Measurements from ENCODE around the gene CEP192.

CEP192 gene

DNA sequence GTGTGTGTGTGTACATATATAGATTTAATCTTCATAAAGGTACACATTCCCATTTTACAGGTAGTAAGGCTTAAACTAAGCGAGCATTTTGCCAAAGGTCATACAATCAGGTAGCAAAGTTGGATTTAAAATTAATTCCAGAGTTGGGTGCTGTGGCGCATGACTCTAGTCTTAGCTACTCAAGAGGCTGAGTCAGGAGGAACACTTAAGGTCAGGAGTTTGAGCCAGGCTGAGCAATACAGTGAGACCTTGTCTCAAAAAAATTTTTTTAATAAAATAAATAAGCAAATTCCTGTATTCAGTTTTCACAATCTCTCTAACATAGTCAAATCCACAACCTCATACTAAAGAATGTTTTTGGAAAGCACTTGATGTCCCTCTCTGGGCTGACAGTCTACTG is 115.9 kb downstream of the CEP192 start:
- TF ChIP-seq SCRT2 (tag by site-specific recombination; IDR thresholded peaks at IDR 0.05) (no peak), MYNN (tag by site-specific recombination; IDR thresholded peaks at IDR 0.05; ENCODE audit: borderline replicate concordance) (no peak), KLF9 (tag by site-specific recombination; IDR thresholded peaks at IDR 0.05; ENCODE audit: low read depth) (no peak), MEIS1 (CRISPR knock-in tag; IDR thresholded peaks at IDR 0.05; ENCODE audit: borderline replicate concordance) (no peak), ZNF600 (tag by site-specific recombination; IDR thresholded peaks at IDR 0.05) (no peak), ZFP41 (tag by site-specific recombination; IDR thresholded peaks at IDR 0.05; ENCODE audit: borderline replicate concordance) (no peak), ZNF24 (tag by site-specific recombination; IDR thresholded peaks at IDR 0.05) (no peak), ZNF211 (tag by site-specific recombination; IDR thresholded peaks at IDR 0.05; ENCODE audit: low read depth) (no peak), BCL11B (tag by site-specific recombination; IDR thresholded peaks at IDR 0.05; ENCODE audit: low read depth) (no peak), ZNF571 (tag by site-specific recombination; IDR thresholded peaks at IDR 0.05) (no peak), ZNF596 (tag by site-specific recombination; IDR thresholded peaks at IDR 0.05) (no peak), ZBTB1 (tag by site-specific recombination; IDR thresholded peaks at IDR 0.05) (no peak), ZNF175 (tag by site-specific recombination; IDR thresholded peaks at IDR 0.05) (no peak), KLF1 (tag by site-specific recombination; IDR thresholded peaks at IDR 0.05) (no peak), ZNF324 (tag by site-specific recombination; IDR thresholded peaks at IDR 0.05) (no peak), MZF1 (tag by site-specific recombination; IDR thresholded peaks at IDR 0.05; ENCODE audit: borderline replicate concordance) (no peak)
- TF ChIP-seq, protein P1, sequence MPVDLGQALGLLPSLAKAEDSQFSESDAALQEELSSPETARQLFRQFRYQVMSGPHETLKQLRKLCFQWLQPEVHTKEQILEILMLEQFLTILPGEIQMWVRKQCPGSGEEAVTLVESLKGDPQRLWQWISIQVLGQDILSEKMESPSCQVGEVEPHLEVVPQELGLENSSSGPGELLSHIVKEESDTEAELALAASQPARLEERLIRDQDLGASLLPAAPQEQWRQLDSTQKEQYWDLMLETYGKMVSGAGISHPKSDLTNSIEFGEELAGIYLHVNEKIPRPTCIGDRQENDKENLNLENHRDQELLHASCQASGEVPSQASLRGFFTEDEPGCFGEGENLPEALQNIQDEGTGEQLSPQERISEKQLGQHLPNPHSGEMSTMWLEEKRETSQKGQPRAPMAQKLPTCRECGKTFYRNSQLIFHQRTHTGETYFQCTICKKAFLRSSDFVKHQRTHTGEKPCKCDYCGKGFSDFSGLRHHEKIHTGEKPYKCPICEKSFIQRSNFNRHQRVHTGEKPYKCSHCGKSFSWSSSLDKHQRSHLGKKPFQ (tag by site-specific recombination; IDR thresholded peaks at IDR 0.05): no peak
- TF ChIP-seq, protein P2, sequence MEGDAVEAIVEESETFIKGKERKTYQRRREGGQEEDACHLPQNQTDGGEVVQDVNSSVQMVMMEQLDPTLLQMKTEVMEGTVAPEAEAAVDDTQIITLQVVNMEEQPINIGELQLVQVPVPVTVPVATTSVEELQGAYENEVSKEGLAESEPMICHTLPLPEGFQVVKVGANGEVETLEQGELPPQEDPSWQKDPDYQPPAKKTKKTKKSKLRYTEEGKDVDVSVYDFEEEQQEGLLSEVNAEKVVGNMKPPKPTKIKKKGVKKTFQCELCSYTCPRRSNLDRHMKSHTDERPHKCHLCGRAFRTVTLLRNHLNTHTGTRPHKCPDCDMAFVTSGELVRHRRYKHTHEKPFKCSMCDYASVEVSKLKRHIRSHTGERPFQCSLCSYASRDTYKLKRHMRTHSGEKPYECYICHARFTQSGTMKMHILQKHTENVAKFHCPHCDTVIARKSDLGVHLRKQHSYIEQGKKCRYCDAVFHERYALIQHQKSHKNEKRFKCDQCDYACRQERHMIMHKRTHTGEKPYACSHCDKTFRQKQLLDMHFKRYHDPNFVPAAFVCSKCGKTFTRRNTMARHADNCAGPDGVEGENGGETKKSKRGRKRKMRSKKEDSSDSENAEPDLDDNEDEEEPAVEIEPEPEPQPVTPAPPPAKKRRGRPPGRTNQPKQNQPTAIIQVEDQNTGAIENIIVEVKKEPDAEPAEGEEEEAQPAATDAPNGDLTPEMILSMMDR (tag by site-specific recombination; IDR thresholded peaks at IDR 0.05): no peak
- H3K9me3 ChIP-seq (ENCODE audit: control insufficient read depth, insufficient read depth, low read depth, low read length): no peaks in the 10 kb centered on the region
- no peaks in the 10 kb centered on the region for H3K4me1 ChIP-seq (ENCODE audit: control insufficient read depth, insufficient read depth, low read length)
- peaks cover 54 to 74% of the 10 kb centered on the region in 2 experiments for H3K36me3 ChIP-seq (ENCODE audit: control insufficient read depth in 2 of 2, insufficient read depth in 1 of 2, low read length in 2 of 2)
- no peak overlapping the region for H3K4me3 ChIP-seq (ENCODE audit: low read depth, low read length)
- POLR2A ChIA-PET: no interaction called here
- CTCF ChIA-PET: interaction anchor here (0.6 to 0.7 kb wide), 2 partner anchors 14 to 53 kb away, joined by 3 read pairs; no protein-coding TSS in a partner anchor
- no peak overlapping the region for H3K27ac ChIP-seq (ENCODE audit: extremely low read depth, low read depth, low read length)

DNA sequence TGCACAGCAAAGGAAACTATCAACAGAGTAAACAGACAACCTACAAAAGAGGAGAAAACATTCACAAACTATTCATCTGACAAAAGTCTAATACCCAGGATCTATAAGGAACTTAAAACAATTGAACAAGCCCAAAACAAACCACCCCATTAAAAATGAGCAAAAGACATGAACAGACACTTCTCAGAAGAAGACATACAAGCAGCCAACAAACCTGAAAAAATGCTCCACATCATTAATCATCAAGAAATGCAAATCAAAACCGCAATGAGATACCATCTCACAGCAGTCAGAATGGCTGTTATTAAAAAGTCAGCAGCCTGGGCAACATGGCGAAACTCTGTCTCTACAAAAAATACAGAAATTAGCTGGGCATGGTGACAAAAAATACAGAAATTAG is 117.2 kb downstream of the CEP192 start:
- Histone ChIP-seq H3K4me3 (ENCODE audit: low read depth, low read length) (no peak overlapping the region), H3K4me1 (ENCODE audit: control insufficient read depth, insufficient read depth, low read length) (no peaks in the 10 kb centered on the region), H3K27ac (ENCODE audit: extremely low read depth, low read depth, low read length) (no peak overlapping the region), H3K36me3 (ENCODE audit: control insufficient read depth in 2 of 2, insufficient read depth in 1 of 2, low read length in 2 of 2) (peaks cover 54 to 63% of the 10 kb centered on the region in 2 experiments), H3K9me3 (ENCODE audit: control insufficient read depth, insufficient read depth, low read depth, low read length) (no peaks in the 10 kb centered on the region)
- CTCF ChIA-PET: no interaction called here
- POLR2A ChIA-PET: no interaction called here
- TF ChIP-seq ZBTB21 (tag by site-specific recombination; IDR thresholded peaks at IDR 0.05): no peak
- TF ChIP-seq SALL2 (tag by site-specific recombination; IDR thresholded peaks at IDR 0.05; ENCODE audit: borderline replicate concordance): no peak
- TF ChIP-seq, protein P3, sequence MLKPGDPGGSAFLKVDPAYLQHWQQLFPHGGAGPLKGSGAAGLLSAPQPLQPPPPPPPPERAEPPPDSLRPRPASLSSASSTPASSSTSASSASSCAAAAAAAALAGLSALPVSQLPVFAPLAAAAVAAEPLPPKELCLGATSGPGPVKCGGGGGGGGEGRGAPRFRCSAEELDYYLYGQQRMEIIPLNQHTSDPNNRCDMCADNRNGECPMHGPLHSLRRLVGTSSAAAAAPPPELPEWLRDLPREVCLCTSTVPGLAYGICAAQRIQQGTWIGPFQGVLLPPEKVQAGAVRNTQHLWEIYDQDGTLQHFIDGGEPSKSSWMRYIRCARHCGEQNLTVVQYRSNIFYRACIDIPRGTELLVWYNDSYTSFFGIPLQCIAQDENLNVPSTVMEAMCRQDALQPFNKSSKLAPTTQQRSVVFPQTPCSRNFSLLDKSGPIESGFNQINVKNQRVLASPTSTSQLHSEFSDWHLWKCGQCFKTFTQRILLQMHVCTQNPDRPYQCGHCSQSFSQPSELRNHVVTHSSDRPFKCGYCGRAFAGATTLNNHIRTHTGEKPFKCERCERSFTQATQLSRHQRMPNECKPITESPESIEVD (tag by site-specific recombination; IDR thresholded peaks at IDR 0.05): no peak
- TF ChIP-seq, protein P4, sequence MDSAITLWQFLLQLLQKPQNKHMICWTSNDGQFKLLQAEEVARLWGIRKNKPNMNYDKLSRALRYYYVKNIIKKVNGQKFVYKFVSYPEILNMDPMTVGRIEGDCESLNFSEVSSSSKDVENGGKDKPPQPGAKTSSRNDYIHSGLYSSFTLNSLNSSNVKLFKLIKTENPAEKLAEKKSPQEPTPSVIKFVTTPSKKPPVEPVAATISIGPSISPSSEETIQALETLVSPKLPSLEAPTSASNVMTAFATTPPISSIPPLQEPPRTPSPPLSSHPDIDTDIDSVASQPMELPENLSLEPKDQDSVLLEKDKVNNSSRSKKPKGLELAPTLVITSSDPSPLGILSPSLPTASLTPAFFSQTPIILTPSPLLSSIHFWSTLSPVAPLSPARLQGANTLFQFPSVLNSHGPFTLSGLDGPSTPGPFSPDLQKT (IDR thresholded peaks at IDR 0.05; ENCODE audit: borderline replicate concordance, low read depth, low read length): no peak
- no peak for TF ChIP-seq ZNF155 (tag by site-specific recombination; IDR thresholded peaks at IDR 0.05)
- TF ChIP-seq ZFP3 (tag by site-specific recombination; IDR thresholded peaks at IDR 0.05; ENCODE audit: low read depth): no peak
- TF ChIP-seq ZNF140 (tag by site-specific recombination; IDR thresholded peaks at IDR 0.05): no peak
- no peak for TF ChIP-seq ZNF24 (tag by site-specific recombination; IDR thresholded peaks at IDR 0.05)
- TF ChIP-seq, protein P5, sequence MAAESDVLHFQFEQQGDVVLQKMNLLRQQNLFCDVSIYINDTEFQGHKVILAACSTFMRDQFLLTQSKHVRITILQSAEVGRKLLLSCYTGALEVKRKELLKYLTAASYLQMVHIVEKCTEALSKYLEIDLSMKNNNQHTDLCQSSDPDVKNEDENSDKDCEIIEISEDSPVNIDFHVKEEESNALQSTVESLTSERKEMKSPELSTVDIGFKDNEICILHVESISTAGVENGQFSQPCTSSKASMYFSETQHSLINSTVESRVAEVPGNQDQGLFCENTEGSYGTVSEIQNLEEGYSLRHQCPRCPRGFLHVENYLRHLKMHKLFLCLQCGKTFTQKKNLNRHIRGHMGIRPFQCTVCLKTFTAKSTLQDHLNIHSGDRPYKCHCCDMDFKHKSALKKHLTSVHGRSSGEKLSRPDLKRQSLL (tag by site-specific recombination; IDR thresholded peaks at IDR 0.05): no peak
- TF ChIP-seq, protein P6, sequence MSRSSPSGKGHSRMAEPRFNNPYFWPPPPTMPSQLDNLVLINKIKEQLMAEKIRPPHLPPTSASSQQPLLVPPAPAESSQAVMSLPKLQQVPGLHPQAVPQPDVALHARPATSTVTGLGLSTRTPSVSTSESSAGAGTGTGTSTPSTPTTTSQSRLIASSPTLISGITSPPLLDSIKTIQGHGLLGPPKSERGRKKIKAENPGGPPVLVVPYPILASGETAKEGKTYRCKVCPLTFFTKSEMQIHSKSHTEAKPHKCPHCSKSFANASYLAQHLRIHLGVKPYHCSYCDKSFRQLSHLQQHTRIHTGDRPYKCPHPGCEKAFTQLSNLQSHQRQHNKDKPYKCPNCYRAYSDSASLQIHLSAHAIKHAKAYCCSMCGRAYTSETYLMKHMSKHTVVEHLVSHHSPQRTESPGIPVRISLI (tag by site-specific recombination; IDR thresholded peaks at IDR 0.05): no peak
- TF ChIP-seq ZNF302 (tag by site-specific recombination; IDR thresholded peaks at IDR 0.05; ENCODE audit: low read depth): no peak
